Epithelial cell of proximal tubule (primary cell): ENCODE measurements around the gene MMP21. TPM values are rescaled to one million over a fixed set of nuclear protein-coding genes. Genes with fewer than 3 reads are reported as not detected.

Experiments
- DNase-seq: peaks from one replicate; pipeline ENCODE4 v3.0.0-alpha.2; 2011; ENCODE audit warnings: low read depth
- H3K4me3 ChIP-seq: 2 replicates; pipeline ENCODE4 v1.5.1; 2011; ENCODE audit warnings: low read depth, mild to moderate bottlenecking, low read length
- total RNA-seq: library from RNA; depleted of rRNA; stranded (reverse); fragments of >200 nt; gene quantifications from 2 replicates; pipeline ENCODE4 v1.2.3, GENCODE V29; 2015
- TF ChIP-seq, protein P1 (sequence below): conservative IDR thresholded peaks from 2 replicates; pipeline ENCODE4 v1.5.1; 2012; ENCODE audit warnings: low read depth, mild to moderate bottlenecking, low read length

Gene MMP21
- total RNA-seq, 1 donor from 2014 or later: 0.06 TPM

DNA sequence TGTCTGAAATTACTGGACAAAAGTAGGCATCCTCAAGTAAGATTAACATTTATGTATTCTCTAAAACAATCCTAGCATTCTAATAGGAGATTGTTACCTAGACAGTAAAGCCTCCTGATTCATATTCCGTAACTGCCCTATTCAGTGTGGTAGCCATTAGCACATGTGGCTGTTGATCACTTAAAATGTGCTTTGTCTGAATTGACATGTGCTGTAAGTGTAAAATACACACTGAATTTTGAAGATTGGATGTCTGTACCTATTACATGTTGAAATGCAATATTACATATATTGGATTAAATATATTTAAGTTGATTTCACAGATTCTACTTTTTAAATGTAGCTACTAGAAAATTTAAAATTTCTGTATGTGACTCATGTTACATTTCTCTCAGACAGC, 41.5 kb downstream of the MMP21 start:
- no peak overlapping the region for H3K4me3 ChIP-seq
- TF ChIP-seq, protein P1, sequence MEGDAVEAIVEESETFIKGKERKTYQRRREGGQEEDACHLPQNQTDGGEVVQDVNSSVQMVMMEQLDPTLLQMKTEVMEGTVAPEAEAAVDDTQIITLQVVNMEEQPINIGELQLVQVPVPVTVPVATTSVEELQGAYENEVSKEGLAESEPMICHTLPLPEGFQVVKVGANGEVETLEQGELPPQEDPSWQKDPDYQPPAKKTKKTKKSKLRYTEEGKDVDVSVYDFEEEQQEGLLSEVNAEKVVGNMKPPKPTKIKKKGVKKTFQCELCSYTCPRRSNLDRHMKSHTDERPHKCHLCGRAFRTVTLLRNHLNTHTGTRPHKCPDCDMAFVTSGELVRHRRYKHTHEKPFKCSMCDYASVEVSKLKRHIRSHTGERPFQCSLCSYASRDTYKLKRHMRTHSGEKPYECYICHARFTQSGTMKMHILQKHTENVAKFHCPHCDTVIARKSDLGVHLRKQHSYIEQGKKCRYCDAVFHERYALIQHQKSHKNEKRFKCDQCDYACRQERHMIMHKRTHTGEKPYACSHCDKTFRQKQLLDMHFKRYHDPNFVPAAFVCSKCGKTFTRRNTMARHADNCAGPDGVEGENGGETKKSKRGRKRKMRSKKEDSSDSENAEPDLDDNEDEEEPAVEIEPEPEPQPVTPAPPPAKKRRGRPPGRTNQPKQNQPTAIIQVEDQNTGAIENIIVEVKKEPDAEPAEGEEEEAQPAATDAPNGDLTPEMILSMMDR: no peak
- DNase-seq: no peak

DNA sequence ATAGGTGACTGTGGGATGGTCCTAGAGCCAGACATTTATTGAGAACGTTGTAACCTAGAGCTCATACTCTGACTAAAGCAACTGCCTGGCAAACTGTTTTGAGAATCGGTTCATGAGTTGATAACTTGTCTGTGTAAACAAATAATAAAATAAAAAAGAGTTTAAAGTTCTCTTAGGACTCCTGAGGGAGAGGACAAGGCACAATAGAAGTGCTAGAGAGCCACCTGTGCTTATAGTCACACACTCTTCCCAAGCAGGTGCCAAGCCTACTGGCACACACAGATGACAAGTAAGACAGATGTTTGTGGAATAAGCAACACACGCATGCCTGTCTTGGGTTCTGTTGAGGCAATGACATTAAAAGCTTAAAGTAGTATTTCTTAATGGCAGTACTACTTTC, 48.2 kb downstream of the MMP21 start:
- no peak for DNase-seq
- TF ChIP-seq, protein P1: no peak
- no peak overlapping the region for H3K4me3 ChIP-seq

DNA sequence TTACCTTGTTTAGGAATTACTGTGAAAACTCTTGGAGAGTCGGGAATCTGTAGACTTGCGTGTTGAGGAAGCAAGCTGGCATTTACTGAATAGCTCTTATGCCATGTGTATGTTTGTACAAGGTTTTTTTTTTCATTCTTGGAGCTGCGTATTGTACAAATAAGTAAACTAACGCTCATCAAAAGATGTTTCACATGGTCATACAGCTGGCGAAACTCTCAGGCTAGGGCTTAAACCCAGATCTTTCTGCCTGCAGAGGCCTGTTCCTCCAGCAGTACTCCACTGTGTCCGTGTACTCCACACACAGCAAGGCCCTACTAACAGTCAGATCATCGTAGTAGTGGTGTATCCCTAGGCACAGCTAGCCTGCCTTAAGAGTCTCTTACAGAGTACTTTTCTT, 48.7 kb downstream of the MMP21 start:
- no peak overlapping the region for H3K4me3 ChIP-seq
- TF ChIP-seq, protein P1: no peak
- DNase-seq: no peak

DNA sequence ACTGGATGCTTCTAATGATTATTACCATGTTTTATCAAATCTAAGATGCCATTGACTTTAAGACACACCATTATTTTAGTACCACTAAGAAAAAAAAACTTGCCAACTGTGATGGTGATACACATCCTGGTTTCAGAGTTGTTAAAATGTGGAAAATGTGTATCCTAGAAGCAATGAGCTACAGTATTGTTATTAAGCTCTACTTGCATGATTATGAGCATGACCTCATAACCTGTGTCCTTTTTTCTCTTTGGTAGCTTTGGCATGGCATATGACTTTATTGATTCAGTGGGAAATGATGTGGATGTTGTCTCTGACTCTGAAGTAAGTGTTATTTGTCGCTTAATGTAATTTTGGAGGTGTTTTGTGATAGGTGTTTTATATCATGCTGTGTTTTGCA, 52.8 kb downstream of the MMP21 start:
- TF ChIP-seq, protein P1: no peak
- no peak overlapping the region for H3K4me3 ChIP-seq
- no peak for DNase-seq

DNA sequence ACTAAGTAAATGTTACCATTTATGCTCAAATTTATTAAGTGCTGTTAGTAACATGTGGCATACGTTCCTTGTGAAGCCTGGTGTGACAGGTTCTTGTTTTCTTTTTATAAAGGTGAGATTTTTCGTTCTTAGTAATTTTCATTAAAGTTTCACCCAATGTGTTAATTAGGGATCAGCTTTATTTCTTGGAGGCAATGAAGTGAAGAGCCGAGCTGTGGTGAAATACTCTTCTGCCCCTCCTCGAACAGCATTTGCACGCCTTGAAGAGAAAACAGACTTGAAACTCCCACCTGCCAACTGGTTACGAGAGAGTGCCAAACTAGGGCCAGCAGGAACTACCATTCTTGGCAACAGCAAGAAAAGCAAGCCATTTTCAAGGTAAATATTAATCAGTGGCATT, 54.6 kb downstream of the MMP21 start:
- DNase-seq: no peak
- H3K4me3 ChIP-seq: no peak overlapping the region
- TF ChIP-seq, protein P1: no peak

DNA sequence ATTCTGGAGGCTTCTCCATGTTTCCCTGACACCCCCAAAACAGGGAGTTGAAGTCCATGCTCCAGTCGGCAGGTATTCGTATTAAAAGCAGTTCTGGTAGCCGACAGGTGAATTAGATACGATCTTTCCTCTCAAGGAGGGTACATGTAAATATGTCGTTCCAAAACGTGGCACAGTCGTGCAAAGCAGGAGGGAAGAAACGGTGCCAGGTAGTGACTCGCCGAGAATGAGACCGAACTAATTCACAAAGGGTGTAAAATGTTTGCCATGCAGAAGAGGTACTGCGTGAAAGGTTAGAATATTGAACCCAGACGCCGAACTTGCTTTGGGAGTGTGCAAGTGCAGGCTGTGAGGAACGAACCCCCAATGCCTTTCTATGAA, 55.6 kb downstream of the MMP21 start:
- DNase-seq: no peak
- TF ChIP-seq, protein P1: no peak
- H3K4me3 ChIP-seq: peak overlapping the region; percentile 95

DNA sequence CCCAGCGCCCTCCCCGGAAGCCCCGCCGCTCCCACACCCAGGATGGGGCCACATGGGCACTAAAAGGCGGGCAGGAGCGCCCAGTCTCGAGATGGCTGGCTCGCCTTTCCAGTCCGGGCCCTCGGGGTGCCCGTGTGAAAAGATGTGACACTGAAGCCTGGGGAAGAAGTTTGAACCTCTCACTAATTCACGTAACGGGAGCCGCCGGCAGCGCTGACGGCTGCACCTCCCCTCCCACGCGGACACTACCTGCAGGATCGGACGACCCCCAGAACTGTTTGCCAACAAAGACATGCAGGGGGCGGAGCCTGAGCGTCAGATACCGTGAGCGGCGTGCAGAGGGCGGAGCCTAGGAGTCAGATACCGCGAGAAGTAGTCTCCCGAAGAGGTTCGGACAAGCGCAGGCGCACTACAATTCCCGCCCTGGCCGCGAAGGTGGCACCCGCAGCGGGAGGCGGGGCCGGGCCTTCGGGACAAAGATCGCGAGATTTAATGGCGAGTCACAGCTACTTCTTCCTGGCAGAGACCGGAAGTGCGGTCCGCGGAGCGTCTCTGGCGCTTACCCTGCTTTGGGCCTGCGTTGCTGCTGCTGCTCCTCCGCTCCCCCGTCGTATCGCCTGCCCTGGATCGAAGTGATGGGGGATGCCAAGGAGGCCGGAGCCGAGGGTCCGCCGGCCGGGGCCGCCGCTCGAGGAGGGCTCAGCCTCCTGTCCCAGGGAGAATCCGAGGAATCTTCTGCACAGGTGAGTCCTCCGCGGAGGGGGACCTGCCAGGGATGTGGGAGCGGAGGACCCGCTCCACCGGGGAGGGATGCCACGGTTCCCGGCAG, 56.2 kb downstream of the MMP21 start, which contains the start of gene EDRF1:
Gene EDRF1 (plus strand): TSS at position 537 of the 829 bp plus-strand sequence. CDS start 99 bp downstream, at position 636.
- peak within 1 kb of the TSS; percentile 95 for H3K4me3 ChIP-seq
- peak; percentile 80 for DNase-seq
- TF ChIP-seq, protein P1: no peak
